Testis (tissue), 2 donors: ENCODE measurements around the gene JOSD2.

ENCODE experiments used
- CTCF ChIP-seq, 3 experiments: fragments of 450-650 bp in 2 of 3; fragments of 200-600 bp in 1 of 3; sonication (generic) in 1 of 3; IDR thresholded peaks; one replicate each; pipeline ENCODE4 v1.5.1; 2016 to 2019; ENCODE audit warnings: antibody characterized with exemption in 3 of 3, mild to moderate bottlenecking in 2 of 3, moderate library complexity in 1 of 3
- POLR2A ChIP-seq: fragments of 450-650 bp; IDR thresholded peaks from one replicate; pipeline ENCODE4 v1.6.1; 2017; ENCODE audit warnings: antibody characterized with exemption, mild to moderate bottlenecking, moderate library complexity

- TF ChIP-seq POLR2A (no peak), CTCF (IDR thresholded peaks at IDR 0.05) (no peak)
Observed at GRCh38 chr19:50479761-50480251, 31.2 kb downstream of the JOSD2 start.
